Mesenteric fat pad (tissue), 1 donor: ENCODE results near the gene LNP1. TPM values are rescaled to one million over a fixed set of nuclear protein-coding genes. Genes with fewer than 3 reads are reported as not detected.
"Not testable (repeated sequence)": the region's sequence is repeated elsewhere in the genome, so short reads cannot be mapped to it uniquely, and the experiment has no call there.

Source experiments
- DNase-seq: peaks from one replicate; pipeline ENCODE4 v3.0.0-alpha.2; 2020; ENCODE audit warnings: low spot score
- total RNA-seq: library from RNA; stranded (reverse); fragmentation: NEBNext Ultra II Directional; extraction: Animal tissue kit (Norgen Biotek cat#: 25700); gene quantifications from one replicate; pipeline ENCODE4 v1.2.1, GENCODE V29; 2021
- donor health status: DM: yes; HTN: yes; CAD: no.

LNP1 gene
- total RNA-seq, 1 donor from 2014 or later: 1.3 TPM

DNA sequence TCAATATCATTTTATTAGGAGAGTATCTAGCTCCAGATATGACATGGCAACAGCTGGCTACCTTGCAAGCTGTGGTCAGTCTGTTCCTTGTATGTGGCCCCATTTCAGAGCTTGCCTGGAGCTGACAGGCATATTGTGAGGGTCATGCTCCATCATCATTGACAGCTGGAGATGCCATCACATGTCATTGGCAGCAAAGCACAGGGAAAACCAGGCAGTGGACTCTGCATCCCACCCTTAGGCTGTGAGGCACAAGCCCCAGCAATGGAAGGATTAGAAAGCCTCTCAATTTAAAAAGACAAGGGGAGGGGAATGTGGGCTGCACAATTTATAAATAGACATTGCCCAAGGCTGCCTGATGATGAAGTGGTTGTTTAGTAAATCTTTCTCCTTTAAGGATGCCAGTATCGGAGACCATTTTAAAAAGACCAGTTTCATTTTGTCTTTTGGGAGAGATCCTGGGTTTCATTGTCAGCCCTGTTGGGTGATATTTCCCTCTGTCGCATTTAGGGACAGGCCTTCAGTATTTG, 27.9 kb downstream of the LNP1 start:
- no peak for DNase-seq

DNA sequence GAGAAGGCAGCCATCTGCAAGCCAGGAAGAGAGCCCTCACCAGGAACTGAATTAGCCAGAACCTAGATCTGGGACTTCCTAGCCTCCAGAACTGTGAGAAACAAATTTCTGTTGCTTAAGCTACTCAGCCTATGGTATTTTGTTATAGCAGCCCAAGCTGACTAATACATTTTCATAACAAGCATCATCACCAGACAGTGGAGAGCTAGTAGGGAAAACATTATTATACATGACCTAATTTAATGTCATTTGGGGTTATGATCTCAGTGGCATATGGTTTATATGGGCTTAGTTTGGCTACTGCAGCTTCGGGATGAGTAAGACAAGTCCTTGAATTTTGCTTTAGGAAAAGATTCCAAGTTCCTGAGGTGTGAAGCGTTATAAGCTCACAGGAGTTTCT, 35.6 kb downstream of the LNP1 start:
- no peak for DNase-seq

DNA sequence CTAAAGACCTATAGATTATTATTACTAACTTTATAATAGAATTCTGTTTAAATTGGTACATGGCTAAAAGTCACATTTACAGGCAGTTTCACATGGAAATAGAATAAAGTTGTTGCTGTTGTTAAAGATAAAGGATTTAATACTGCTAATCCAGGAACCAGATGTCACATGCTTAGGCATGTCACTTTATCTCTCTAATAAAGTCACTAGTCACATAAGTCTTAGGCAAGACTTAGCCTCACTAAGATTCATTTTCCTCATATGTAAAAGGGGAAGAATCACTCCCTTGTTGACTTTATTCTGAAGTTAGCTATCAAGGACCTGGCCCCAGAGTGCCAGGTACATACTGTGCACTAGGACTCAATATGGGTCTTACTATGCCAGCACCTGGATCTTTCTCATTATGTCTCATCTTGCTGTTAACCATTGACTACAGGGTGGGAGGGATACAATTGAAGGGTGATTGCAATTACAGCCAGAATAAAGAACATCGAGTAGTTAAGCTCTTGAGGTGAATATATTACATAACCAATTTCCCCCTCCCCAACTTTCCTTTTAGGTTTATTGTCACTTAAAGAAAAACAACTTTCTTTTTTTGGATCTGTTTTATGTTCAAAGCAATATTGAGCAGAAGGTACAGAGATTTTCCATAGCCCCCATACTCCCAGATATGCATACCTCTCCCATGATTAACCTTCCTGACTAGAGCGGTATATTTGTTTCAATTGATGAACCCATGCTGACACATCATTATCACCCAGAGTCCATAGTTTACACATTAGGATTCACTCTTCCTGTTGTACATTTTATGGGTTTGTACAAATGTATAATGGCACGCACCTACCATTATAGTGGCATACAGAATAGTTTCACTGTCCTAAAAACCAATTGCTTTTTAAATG, 36.6 kb downstream of the LNP1 start:
- DNase-seq: no peak

DNA sequence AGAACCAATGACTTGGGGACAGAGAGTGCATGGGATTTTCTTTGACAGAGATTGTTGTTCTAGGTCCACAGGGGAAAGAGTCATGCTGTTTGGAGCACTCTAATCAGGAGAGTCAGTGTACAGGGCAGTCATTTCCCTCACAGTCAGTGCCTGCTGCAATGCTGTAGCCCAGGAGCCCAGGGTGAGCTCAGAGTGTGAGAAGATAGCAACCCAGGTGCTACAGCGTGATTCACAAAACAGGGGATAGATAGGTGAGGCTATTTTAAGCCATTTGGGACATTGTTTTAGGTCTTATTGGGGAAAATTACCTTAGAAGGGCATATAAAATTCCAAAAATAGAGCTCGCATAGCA, 37.3 kb downstream of the LNP1 start:
- DNase-seq: no peak

DNA sequence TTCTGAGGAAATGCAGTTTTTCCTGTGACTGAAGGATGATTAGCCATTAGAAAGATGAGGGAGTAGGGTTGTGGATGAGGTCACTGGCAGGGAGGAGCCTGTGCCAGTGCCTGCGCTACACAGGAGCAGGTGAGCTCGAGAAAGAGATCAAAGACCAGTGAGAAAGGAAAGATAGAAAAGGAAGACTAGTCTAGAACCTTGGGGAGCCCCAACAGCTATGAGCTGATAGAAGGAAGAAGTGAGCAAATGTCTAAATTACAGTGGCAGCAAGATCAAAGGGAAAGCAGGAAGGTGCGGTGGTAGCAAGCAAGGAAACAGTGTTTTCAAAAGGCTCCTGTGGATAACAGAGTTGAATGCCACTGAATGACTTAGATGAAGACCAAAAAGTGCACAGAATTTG, 39.6 kb downstream of the LNP1 start:
- DNase-seq: no peak

DNA sequence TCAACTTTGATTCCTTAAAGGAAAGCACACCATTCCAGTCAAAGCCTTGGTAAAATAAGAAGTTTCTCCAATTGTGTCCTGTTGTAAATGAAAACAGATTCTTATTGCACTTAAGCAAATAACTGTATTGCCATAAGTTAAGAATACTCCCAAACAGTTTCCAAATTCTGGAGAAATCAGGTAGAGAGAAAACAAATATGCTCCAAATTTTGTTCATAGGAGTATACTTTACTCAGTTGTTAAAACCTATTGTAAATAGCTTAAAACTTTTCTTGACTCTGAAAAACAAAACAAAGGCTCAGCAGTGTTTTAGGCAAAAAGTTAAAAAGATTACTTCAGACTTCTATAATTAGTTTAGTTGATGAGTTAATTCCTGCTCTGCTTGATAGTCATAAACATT, 42.4 kb downstream of the LNP1 start:
- no peak for DNase-seq

DNA sequence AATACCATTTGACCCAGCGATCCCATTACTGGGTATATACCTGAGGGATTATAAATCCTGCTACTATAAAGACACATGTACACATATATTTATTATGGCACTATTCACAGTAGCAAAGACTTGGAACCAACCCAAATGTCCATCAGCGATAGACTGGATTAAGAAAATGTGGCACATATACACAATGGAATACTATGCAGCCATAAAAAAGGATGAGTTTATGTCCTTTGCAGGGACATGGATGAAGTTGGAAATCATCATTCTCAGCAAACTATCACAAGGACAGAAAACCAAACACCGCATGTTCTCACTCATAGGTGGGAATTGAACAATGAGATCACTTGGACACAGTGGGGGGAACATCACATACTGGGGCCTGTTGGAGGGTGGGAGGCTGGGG, 45.7 kb downstream of the LNP1 start:
- DNase-seq: not testable (repeated sequence)

DNA sequence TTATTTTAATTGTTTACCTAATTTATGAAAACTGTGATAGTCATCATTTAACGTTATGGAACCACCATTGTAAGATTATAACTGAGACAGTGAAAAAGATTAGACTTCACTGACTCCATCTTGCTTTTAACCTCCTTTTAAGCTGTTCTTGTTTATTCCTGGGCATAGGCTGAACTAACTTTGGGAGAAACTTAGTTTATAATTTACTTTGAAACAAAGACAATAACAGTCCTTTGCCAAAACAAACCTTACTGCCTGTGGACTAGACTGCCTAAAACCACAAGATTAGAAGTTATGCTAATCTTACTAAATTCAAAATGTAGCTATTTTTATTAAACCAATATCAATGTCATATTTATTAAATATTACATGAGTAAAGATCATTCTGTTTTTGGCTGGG, 46.7 kb downstream of the LNP1 start:
- no peak for DNase-seq

DNA sequence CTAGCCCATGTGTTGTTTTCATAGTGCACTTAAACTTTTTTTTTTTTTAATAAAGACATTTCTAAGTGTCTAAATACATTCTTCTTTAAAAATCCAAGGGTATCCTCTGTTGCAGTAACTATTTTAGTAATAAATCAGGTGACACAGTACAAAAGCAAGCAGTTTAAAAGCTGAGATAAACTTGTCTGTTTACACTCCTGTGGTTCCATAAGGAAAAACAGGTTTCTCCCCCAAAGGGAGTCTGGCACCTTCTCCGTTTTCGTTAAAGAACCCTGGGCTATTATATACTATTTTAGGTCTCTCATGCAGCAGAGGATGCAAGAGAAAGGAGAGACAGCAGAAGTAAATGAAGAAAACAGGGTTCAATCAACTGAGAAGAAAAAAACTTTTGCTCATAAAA, 47.9 kb downstream of the LNP1 start:
- no peak for DNase-seq

DNA sequence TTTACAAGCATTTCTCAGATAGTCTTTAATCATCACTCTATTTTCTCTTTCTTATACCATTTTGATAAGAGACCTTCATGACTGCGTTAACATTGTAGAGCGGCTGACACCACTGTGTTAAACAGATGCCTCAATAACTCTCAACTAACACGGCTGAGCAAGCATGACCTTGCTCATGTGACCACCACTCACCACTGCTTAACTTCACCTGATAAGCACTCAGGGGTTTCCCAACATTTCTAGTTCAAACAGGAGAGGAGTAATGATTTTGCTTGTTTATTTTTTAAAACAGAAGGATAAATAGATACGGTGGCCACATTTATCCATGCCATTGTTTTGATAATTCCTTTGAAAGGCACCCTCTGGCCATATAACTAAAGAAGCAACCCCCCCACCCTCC, 53.3 kb downstream of the LNP1 start:
- no peak for DNase-seq

DNA sequence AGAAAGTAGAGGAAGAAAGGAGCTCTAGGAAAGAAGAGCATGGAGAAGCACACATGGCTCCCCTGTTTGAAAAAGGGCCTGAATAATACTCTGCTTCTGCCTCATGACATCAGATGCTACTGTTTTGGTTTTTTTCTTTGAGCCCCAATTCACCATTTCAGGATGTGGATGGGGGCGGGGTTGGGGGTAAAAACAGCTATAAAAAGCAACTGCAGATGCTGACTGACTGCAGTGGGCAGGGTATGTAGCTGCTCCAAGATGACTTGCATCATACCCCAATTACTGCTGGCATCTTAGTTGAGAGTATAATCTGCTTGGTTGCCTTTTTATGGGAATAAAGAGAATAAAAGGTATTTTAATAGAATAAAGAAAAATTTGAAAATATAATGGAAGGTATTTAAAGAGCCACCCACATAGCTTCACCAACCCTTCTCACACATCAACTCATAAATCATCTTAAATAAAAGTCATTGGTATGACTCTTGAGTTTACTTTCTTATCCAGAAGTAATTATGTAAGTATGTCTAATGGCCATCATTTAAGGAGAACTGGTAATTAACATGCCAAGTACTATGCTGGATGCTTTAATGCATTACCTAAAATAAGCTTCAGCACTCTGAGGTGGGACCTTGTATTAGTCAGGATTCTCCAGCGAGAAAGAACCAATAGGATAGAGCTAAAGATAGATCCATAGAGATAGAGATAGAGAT, 54.7 kb downstream of the LNP1 start:
- DNase-seq: no peak

DNA sequence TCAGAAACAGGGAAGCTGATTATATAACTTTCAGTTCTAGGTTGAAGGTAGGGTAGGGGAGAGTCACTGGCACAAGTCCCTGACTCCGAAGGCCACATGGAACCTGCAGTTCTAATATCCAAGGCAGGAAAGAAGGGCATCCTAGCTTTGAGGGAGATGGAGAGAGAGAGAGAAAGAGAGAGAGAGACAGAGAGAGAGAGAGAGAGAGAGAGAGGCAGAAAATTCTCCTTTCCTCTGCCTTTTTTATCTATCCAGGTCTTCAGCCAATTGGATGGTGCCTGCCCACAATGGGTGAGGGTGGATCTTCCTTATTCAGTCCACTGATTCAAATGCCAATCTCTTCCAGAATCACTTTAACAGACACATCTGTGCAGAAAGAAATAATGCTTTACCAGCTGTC, 55.4 kb downstream of the LNP1 start:
- no peak for DNase-seq

DNA sequence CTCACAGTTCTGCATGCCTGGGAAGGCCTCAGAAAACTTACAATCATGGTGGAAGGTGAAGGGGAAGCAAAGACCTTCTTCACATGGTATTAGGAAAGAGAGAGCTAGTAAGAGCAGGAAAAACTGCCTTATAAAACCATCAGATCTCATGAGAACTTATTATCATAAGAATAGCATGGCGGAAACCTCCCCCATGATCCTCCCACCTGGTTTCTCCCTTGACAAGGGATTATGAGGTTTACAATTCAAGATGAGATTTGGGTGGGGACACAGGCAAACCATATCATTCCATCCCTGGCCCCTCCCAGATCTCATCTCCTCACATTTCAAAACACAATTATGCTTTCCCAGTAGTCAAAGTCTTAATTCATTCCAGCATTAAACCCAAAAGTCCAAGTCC, 56.5 kb downstream of the LNP1 start:
- DNase-seq: no peak

DNA sequence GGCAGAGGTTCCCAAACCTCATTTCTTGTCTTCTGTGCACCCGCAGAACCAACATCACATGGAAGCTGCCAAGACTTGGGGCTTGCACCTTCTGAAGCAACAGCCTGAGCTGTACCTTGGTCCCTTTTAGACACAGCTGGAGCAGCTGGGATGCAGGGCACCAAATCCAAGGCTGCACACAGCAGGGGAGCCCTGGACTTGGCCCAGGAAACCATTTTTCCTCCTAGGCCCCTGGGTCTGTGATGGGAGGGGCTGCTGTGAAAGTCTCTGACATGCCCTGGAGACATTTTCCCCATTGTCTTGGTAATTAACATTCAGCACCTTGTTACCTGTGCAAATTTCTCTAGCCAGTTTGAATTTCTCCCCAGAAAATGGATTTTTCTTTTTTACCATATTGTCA, 57.5 kb downstream of the LNP1 start:
- no peak for DNase-seq

DNA sequence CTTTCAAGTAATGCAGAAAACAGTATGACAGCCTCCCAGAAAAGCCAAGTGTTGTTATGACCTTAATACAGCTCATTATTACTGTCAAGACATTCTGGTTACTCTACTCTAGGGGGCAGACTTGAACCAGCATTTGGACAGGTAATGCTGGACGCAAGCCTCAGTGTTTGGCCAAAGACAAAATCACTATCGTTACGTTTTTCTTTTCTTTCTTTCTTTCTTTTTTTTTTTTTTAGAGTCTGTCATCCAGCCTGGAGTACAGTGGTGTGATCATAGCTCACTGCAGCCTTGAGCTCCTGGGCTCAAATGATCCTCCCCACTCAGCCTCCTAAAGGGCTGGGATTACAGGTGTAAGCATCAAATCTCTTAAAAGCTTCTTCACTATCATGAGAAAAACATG, 61.7 kb downstream of the LNP1 start:
- no peak for DNase-seq

DNA sequence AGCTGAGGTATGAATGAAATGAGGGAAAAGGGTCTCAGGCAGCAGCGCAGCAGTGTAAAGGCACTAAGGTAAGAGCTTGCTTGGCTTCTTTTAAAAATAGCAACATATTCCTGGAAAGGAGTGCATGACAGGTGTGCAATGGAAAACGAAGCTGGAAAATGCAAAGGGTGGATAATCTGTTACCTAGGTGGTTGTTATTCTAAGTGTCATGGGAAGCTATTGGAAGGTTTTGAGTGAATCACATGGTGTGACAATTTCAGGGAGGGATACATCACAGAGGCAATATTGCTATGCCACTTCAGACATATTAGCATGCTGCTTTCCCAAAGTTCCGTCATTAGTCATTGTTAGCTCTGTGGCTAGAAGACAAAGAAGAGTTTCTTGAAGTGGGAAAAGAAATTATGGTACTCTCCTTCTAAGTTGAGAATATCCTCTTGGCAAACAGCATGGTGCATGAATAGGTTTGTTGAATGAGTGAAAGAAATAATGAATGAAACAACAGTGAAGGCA, 62.4 kb downstream of the LNP1 start:
- DNase-seq: no peak

DNA sequence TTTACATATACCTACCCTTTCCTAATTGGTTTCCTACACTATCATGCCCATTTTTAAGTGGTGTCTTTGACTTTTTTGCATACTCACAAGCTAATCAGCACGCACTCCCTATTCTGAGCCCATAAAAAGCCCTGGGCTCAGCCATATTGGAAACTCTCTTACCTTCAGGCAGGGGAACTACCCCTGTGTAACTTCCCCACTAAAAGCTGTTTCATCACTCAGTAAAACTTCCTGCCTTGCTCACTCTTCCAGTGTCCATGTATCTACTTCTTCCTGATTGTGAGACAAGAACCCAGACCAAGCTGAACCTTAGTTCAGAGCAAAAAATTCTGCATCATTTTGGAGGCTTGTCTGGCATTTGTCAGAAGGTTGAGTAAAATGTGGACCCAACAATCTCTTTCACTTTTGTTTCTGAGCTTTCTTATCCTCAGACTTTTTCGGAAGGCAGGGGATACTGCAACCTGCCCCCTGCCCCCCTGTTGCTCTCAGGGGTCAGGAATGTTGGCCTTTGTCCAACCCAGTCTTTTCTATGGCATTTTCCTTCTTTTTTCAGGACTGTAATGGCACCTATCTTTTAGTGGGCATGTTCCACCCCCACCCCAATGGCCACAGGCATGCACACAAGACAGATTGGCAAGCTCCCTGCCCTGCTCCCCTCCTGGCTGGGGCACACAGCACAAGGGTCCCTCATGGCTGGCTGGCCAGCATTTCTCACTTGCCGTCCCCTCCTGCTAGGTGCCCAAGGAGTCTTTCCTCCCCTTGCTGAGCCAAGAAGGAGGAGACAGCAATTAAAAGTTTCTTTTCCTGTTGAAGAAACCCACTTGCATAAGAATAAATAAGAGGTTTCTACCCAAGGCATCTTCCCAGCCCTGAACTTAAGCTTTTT, 64.8 kb downstream of the LNP1 start:
- no peak for DNase-seq

DNA sequence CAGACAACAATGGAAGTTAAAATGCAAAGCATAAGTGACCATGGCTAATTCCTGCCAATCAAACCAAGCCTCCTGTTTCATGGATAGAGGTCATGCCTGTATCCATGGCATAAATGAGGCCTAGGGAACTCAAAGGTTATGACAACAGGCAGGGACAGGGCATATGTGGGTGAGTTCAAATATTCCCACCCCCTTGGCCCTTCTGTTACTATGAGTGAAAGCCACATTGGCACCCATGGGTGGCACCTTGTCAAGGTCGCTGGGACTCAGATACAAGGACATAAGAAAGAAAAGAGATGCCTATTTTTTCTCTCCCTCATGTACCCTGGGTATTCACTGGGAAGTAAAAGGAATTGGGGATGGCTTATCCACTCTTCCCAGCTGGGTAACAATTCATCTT, 65.8 kb downstream of the LNP1 start:
- DNase-seq: no peak

DNA sequence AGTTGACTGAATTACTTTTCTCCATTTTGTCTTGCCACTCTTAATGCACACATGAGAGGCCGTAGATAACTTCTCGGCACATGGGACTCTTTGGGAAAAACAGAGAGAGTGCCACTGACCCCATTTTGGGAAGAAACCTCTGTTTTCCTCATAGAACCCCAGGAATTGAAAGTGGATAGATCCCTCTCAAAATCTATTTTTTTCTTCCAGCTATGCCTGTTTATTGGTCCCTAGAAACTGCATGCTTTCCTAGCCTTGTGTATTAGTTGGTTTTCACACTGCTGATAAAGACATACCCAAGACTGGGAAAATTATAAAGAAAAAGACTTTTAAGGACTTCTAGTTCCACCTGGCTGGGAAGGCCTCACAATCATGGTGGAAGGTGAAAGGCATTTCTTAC, 67.3 kb downstream of the LNP1 start:
- no peak for DNase-seq

DNA sequence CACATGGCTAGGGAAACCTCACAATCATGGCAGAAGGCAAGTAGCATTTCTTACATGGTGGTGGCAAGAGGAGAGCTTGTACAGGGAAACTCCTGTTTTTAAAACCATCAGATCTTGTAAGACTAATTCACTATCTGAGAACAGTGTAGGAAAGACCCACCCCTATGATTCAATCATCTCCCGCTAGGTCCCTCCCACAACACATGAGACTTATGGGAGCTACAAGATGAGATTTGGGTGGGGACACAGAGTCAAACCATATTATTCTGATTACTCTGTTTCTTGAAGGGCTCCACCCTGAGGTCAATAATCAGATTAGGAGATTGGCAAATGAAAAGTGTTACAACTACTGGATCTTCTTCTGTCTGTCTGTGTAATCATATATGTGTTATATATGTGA, 69.6 kb downstream of the LNP1 start:
- DNase-seq: no peak

DNA sequence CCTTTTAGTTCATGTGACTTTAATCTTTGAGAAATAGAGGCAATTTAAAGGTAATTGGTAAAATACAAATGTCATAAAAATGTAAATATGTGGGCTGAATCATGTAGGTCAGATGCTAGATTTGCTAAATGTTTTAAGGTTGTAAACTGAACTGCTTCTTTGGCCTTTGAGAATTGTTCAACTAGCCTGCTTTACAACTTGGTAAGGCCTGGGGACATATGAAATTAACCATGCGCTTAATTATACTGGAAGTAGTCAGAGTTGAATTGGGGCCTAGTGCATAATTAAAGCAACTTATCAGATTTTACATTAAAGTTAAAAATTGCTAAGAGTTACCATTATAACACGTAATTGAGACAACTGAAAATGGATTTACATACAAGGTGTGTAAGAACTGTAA, 70.1 kb downstream of the LNP1 start:
- no peak for DNase-seq
